DMS53 (cell line): Measurements from ENCODE around the gene ASB10.

Experiments used
- DNase-seq: peaks from one replicate; lab custom pipeline; 2025; lab: John Stamatoyannopoulos, UW

ASB10 gene

DNA sequence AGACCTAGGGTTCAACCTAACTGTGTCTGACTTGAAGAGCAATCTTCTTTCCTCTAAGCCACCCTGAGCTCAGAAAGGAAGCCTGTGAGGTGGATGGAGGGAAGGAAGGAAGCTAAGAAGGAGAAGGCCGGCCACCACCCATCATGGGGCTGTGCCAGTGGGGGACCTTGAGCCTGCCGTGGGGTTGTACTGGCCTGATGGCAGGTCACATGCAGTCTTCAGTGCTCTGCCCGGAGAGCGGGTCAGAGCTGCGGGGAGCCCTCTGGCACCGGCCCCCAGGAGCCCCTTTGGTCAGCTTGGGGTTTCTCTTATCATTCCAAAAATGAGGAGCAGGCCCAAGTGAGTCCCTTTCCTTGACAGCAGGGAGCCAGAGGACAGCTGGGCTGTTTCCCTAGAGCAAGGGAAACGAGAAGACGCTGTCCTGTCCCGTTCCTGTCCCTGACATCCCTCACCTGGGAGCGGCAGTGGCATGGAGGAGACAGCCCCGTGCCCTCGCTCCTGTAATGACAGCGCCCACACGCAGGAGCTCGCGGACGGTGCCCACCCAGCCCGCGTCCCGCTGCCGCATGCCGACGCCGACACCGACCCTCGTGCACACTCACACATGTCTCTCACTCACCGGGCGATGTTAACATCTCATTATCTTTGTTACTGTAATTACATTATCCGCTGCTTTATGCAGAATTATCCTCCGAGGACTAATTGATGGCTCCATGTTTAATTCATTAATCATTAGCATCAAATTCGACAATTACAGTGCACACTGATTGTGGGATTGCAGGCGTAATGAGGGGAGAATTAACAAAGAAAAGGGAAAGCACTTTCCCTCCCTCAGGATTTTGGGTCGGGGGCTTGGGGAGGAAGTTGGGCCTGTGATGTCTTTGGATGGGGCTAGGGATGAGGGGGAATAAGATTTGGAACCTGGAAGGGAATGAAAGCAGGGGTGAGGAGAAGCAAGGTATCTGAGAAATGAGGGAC is 50.9 kb downstream of the ASB10 start:
- DNase-seq = no peak

DNA sequence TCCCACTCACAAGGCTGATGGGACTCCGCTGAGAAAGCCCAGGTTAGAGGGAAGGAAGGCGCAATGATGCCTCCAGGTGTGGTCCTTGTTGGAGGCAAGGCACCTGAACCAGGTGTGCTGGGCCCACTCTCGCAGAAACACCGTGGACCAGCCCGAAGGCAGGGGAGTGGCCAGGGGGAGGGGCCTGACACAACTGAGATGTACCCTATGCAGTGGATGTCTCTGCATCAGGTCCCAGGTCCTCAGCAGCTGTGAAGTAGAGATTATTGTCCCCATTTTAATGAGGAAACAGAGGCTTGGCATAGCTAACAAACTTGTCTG is 51.6 kb downstream of the ASB10 start:
- no peak for DNase-seq

DNA sequence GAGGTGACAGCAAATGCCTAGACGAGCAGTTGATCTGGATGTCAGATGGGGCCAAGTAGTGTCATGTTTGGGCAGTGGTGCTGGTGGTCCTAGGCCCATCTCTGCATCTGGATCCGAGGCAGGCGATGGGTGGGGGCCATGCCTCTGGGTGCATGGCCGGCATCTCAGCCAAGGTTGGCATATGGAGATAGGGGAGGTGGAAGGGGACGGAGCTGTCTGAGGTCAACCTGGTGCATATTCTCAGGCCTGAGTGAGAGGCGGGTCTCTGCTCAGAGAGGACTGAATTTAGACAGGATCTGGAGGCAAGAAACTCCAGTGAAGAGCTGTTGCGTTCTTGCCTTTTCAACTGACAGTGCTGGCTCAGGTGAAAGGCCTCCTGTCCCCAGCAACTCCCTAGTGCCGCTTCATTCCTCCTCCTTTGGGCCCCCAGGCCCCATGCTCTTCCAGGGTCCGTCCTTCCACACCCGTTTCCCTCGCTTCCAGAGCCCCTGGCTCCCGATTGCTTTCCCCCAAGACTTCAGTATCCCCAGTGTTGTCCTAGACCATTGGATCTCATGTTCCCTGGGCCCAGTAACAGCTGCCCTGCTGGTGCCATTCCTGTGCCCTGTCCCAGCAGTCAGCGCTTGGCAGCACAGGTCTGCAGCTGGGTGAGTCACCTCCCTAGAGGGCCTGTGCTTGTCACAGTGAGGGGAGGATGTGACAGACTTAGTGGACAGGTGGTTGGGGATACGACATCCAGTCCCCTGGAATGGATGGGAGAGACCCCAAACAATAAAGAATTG is 52.1 kb downstream of the ASB10 start:
- no peak for DNase-seq

DNA sequence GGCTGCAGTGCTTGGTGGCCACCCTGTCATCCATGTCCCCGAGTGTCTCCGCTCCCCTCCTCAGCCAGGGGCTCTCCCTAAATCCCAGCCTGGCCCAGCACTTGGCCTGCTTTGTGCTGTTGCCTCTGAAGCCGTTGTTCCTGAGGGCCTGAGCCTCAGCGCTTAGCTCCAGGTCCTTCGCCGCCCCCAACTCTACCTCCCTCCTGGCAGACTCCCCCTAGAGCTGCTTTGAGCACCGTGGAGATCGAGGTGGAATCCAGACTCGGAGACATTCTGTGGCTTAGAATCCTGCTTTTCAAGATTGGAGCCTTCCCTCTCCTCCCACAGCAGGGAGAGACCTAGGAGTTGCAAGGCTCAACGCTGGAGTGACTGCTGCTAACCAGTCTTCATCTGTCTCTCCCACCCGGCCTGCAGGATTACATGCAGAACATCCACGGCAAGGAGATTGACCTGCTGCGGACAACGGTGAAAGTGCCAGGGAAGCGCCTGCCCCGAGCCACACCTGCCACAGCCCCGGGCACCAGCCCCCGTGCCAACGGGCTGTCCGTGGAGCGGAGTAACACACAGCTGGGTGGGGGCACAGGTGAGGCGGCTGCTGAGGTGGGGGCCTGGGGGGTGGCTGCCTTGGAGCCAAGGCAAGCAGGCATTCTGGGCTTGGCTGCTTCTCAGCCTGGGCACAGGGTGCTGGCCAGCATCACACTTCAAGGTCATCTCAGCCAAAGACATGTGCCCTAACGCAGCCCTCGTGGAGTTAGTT is 52.9 kb downstream of the ASB10 start:
- no peak for DNase-seq

DNA sequence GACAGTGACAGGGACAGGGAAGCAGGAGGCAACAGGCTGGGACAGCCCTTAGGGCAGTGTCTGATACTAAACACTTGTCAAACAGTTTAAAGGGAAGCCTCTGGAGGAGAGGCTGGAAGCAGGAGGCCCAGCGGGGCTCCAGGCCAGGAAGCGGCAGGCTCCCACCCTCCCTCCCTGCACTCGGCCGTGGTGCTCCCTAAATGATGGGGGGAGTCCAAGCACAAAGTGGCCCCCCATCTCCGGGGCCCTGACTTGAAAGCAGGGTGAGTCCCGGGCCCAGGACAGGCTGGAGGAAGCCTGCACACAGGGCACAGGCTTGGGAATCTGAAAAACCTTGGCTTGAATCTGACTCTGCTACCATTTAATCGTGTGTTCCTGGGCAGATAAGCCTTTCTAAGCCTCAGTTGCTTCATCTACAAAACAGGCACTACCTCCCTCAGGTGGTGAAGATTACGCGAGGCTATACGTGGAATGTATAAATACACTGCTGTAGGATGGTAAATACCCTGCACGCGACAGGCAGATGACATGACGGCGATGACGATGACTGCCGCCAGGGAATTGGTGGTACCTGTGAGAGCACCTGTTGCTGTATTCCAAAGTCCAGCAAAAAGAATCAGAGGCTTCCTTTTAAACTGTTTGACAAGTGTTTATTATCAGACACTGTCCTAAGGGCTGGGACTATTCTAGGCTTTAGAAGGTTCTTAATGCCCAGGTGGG is 53.6 kb downstream of the ASB10 start:
- no peak for DNase-seq

DNA sequence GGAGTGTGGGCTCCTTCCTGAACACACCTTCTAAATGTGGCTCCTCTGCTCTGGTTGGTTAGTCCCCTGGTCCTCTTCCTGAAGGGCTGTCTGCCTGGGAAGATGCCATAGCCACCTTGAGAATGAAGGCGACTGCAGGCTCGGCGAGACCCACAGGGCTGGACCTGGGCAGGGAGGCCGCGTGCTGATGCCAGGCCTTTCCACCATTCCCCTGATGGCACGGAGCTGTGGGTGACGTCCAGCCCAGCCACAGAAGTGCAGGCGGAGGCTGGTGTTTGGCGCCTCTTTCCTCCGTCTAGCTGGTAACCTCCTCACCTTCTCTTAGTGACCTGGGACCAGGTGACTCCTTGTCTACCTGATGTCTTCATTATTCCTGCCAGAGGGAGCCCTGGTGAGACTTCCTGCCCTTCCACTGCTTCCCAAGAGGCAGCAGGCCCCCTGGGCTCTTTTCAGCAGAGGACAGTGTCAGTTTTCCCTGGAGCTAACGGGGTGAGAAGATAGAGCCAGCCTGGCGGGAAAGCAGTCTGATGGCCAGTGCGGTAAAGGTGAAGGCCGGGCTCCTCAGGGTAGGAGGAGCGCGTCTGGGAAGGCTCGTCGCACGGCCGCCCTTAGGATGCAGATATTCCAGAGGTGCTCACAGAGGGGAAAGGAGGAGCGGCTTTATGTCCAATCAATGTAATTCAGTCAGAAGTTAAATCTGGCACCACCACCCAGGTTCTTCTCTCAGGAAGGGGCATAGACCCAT is 54.4 kb downstream of the ASB10 start:
- DNase-seq = no peak

DNA sequence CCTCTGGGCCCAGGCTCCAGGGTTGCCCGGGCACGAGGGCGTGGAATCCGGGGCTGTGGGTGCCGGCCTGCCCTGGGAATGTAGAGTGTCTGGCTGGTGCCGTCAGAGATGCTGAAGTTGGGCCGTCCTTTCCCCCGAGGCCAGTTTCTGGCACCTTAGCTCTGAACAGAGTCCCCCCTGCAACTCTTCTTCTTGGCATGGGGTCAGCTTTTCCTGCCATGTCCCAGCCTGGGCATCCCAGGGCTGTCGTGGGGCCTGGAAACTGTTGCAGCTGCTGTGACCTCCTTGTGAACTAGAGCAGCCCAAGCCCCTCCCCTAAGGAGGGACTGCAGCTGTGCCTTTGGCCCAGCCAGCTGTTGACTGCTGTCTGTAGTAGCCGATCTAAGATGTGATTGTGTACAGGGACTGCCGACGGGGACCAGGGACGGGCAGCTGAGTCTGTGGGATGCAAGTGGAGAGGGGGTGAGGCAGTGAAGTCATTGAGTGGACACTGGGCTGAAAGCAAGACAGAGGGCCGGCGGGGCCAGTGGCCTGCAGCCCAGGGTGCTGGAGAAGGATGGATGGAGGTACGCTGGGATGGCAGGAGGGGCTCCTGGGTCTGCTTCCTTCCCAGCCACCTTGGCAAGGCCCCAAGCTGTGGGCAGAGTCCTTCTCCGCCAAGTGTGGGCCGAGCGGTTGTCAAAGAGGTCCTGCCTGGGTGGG is 55.3 kb downstream of the ASB10 start:
- no peak for DNase-seq

DNA sequence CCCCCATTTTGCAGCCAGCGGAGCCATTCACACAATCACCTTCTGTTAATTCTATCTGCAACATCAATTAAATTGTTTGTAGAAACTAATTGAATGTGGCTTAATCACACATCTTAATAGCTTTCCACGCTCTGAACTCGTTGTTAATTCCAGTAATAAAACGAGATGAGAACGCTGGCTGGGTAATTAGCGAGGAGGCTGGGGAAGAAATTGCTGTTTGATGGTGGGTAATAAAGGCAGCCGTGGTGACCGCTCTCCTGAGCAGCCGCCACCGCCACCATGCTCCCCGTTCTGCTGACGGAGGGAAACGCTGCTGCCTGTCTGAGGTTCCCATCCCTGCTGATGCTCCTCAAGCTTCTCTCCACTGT is 55.8 kb downstream of the ASB10 start:
- DNase-seq = no peak

DNA sequence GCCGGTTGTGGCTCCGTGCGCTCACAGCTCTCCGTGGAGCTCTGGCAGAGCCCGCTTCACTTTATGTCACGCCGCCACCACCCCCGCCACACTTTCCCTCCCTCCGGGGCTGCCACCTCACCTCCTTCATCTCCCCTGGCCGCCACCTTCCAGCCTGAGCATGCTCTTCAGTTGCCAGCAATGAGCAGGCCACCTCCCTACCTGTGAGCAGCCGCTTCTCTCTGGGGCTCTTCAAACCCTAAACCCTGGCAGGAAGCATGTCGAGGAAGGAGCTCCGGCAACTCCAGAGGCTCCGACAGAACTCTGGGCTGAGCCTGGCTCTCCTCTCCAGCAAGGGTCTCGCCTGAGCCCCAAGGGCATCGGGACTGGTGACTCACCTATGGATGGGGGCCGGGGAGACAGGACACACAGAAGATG is 56.3 kb downstream of the ASB10 start:
- DNase-seq = no peak

DNA sequence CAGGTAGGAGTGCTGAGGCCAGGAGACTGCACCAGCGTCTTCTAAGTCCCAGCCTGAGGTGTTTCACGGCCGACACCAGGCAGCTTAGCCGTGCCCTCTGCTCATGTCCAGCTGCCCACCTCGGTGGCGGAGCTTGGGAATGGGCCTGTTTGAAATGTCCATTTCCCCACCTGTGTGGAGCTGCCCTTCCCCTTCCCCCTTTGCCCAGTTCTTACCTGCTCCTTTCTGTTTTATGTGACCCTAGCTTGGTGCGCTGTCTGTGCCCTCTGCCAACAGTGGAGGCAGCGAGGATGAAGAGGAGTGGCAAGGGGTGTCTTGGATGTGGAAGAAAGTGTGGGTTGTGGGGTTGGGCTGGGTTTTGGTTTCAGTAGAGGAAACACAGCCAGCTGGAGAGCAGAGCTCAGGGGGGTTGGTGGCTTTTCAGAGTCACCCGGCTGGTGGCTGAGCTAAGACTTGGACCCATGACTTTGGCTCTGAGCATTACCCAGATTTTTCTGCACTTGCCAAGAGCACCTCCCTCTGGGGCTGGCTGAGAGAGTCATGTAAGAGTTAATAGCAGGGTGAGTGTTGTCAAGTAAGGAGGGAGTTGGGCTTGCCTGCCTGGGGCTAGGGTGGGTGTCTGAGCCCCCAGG is 57.0 kb downstream of the ASB10 start:
- no peak for DNase-seq

DNA sequence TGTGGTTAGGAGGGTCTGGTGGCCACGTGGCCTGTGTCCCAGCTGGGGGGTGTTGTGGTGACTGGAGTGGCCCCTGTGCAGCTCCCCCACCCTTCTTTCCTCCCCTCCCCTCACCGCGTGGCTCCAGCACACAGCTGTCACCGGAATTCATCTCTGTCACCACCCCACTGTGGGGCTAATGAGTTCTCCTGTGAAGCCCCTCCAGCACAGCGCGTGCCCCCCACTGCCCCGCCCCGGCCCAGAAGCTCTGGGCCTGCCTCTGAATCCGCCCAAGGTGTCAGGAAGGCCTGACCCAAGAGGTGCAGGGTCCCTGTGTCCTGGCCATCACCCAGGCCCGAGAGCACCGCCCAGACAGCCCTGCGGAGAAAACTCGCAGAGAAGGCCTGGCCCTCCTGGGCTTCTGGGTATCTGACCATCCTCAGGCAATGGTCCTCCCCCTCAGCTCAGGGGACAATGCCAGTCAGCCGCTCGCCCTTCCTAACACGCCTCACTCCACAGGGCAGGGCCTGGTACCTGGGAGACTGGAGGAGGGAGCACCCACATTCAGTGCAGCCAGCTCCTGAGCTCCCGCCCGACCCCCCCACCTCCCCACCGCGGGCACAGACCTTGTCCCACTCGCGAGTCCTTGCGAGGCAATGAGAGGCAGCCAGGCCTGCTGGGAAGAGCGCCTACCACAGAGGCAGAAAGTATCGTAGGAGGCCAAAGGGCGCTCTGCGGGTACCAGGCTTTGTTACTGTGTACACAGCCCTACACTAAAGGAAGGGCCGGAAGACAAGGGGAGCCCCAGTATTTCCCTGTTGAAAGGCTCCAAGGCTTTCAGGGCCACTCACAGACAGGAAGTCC is 57.7 kb downstream of the ASB10 start:
- no peak for DNase-seq

DNA sequence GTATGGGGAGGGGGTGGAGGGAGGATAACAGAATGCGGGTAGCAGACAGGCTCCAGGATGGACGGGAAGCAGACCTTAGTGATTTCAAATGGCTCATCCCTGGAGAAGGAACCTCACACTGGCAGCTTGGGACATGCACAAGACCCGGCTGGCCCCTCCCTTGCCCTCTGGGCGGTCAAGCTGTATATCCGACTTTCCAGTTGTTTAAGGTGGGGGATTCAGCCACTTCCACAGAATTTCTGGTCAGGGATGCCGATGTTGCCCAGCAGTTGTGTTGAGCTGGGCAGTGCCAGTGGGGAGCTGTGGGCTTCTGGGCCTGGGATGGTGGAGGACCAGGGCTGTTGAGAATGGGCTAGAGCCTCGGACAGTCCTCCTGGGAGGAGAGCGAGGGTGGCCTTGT is 58.3 kb downstream of the ASB10 start:
- no peak for DNase-seq

DNA sequence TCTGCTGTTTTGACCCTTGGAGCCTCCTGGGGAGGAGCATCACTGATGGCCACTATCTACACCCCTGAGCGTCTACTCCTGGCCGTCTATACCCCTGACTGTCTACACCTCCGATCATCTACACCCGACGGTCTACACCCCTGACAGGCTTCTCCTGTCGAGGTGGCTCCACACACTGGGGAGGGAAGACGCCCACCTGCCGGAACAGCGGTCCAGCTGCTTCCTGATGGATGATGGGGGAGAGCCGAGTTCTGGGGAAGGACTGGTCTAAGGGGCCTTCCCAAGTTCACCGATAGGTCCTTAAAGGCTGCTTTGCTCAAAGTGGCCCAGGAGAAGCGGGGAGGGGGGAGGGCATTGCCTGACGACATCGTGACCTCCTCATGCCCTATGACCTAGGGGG is 58.9 kb downstream of the ASB10 start:
- no peak for DNase-seq

DNA sequence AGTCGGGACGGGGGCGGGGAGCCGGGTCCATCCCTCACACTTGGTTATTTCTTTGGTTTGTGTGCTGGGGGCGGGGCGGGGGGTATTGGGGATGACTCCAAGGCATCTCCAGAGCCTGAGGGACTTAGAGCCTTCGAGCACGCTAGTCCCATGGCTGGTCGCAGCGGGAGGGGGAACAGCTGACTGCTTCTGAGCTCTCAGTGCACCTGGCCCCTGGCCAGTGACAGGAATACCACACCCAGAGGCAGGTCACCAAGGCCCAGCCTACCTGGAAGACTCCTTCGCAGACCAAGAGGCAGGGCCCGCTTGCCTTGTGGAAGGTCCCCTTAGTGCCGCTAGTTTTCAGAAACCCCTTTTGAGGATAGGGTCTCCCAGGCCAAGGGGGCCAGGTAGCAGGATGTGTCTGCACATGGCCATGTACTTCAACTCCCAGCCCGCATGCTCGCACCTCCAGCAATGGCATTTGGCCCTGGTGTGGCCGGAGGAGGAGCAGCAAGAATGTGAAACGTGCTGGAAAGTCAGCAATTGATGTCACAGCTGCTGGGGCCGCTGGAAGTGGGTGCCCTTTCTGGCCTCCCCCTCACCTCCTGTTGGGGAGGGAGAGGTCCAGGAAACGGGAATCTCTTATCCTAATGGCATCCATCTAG is 60.4 kb downstream of the ASB10 start:
- DNase-seq = no peak

DNA sequence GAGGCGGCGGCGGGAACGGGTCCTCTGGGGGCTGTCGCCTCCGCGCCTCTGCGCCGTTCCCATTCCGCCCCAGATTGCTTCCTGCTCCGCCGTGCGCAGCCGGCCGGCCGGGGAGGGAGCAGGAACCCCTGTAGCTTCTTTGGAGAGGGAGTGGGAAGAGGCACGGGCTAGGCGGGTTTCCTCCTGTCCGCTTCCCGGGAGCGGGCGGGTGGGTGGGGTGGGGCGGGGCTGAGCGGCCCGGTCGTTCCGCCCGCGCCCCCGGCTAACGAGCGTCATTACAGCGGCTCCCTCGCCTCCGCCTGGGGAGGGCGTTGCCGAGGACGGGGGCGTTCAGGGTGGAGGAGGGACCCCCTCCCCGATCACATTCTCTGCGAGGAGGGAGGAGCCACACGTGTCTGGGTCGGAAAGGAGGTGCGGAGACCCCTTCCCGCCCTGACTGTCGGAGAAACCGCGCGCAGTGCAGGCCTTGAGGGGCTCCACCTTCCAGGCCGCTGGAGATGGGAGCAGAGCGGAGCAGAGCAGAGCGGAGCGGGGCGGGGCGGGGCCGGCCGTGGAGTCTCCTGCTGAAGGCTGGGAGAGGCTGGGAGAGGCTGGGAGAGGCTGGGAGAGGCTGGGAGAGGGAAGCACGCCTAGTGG is 61.1 kb downstream of the ASB10 start:
- DNase-seq = no peak
